RCC 7860 (cell line): ENCODE results near the gene AMPD3.

Source experiments
- DNase-seq: peaks from one replicate; pipeline ENCODE4 v3.0.0-alpha.2; 2015; ENCODE audit warnings: low spot score
- FAIRE-seq: peaks from 2 replicates; lab custom pipeline; 2012; peaks lifted over from hg19 to GRCh38; lab: Jason Lieb, UNC

The AMPD3 gene

GRCh38 chr11:10528121-10528520 is 73.1 kb downstream of the AMPD3 start:
- no peak for FAIRE-seq
- no peak for DNase-seq

DNA sequence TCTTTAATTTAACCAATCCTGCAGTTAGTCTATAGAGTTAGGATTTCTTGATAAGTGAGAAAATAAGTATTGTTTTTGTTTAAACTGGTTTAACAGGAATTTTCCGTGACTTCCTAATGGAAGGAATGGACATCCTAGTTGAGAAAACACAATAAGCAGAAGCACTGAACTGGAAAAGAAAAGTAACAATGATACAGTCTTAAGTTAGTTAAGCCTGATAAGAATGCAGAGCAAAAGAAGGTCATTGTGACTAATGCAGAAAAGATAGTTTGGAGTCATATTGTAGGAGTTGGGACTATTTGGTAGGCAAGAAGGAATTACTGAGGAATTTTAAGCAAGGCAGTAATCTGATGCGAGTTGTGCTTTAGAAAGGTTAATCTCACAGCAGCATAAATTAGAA is 74.2 kb downstream of the AMPD3 start:
- DNase-seq (peak; percentile 13), FAIRE-seq (no peak)

GRCh38 chr11:10532526-10532925 is 77.5 kb downstream of the AMPD3 start:
- FAIRE-seq (no peak), DNase-seq (no peak)

- no peak for FAIRE-seq
- no peak for DNase-seq
Observed at GRCh38 chr11:10533323-10533722, 78.3 kb downstream of the AMPD3 start.

- DNase-seq = no peak
- no peak for FAIRE-seq
Observed at GRCh38 chr11:10534316-10534715, 79.3 kb downstream of the AMPD3 start.

DNA sequence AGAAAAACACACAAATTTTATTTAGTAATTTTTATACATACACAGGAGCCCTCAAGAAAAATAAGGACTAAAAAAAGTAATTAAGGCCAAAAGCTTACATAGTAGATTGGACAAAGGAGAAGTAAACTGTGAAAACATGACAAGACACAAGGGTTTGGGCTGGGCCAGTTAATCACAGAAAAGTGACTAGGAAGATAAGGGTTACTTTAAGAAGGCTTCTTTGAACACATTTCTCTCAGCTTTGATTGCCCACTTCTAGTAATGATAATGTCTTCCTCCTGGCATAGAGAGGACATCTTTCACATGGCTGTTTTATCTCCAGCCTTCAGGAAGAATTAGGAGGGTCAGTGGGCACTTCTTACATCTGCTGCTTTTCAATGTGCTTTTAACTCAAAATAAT is 82.5 kb downstream of the AMPD3 start:
- DNase-seq = no peak
- no peak for FAIRE-seq

DNA sequence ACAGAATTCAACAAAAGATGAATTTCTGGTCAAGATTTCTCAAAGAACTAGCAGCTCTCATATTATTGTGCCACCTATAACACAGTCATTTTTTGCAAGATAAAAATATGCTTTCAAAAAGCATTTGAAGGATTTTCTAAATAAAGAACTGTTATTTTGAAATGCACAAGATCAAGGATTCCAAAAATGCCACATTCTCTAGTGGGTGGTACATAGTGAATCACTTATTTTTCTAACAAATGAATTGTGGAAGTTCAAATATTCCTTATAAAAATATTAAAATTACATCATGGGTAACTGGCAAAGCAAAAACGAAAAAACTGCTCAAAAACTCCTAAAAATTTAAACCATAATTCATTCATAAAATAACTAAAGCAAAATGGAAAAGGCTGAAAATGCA is 83.9 kb downstream of the AMPD3 start:
- FAIRE-seq (no peak), DNase-seq (no peak)

GRCh38 chr11:10539339-10539738 is 84.3 kb downstream of the AMPD3 start:
- no peak for DNase-seq
- no peak for FAIRE-seq

GRCh38 chr11:10540546-10540914 is 85.5 kb downstream of the AMPD3 start:
- FAIRE-seq (no peak), DNase-seq (no peak)

- FAIRE-seq = no peak
Observed at GRCh38 chr11:10540915-10541560, 86.0 kb downstream of the AMPD3 start, which contains the start of gene RNF141. TSS of gene RNF141 (minus strand) at chr11:10541187. CDS start at chr11:10534158, 7,029 bp downstream.

GRCh38 chr11:10541561-10541930 is 86.5 kb downstream of the AMPD3 start:
- FAIRE-seq (no peak), DNase-seq (no peak)

More at GRCh38 chr11:10540915-10541560, 86.0 kb downstream of the AMPD3 start, which contains the start of gene RNF141:
- peak; percentile 77 for DNase-seq

DNA sequence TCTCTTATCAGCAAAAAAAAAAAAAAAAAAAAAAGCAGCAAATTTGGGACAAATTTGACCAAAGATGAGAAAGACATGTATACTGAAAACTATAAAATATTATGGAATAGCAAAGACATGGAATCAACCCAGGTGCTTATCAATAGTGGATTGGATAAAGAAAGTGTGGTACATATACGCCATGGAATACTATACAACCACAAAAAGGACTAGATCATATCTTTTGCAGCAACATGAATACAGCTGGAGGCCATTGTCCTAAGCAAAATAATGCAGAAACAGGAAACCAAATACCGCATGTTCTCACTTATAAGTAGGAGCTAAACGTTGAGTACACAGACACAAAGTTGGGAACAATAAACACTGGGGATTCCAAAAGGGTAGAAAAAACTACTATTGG is 87.7 kb downstream of the AMPD3 start:
- DNase-seq (no peak), FAIRE-seq (no peak)

GRCh38 chr11:10543782-10544181 is 88.7 kb downstream of the AMPD3 start:
- DNase-seq = no peak
- FAIRE-seq = no peak

- DNase-seq = no peak
- FAIRE-seq = no peak
Observed at GRCh38 chr11:10544491-10545465, 89.7 kb downstream of the AMPD3 start.

GRCh38 chr11:10550503-10551289 is 95.6 kb downstream of the AMPD3 start:
- no peak for DNase-seq
- no peak for FAIRE-seq

- FAIRE-seq = no peak
- DNase-seq = no peak
Observed at GRCh38 chr11:10551290-10551592, 96.2 kb downstream of the AMPD3 start.

DNA sequence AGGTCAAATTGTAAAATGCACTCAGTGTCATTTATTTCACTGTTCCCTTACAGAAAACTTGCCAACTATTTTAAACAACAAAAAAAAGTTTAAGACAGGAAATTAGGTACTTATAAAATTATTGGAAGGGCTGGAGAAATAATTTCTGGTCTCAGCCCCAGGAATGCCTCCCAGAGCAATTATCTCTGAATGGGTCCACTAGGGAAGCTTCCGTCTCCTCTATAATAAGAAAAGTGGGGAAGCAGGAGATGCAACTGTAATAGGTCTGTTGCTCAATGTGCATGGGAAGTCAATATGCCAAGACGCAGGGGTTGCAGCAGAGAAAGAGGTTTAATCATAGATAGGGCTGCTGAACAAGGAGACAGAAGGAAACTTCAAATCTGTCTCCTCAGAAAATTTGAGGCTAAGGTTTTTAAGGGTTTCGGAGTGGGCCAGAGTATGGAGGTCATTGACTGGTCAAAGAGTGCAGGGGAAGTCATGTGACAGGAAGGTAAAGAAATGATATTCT is 96.8 kb downstream of the AMPD3 start:
- no peak for FAIRE-seq

DNA sequence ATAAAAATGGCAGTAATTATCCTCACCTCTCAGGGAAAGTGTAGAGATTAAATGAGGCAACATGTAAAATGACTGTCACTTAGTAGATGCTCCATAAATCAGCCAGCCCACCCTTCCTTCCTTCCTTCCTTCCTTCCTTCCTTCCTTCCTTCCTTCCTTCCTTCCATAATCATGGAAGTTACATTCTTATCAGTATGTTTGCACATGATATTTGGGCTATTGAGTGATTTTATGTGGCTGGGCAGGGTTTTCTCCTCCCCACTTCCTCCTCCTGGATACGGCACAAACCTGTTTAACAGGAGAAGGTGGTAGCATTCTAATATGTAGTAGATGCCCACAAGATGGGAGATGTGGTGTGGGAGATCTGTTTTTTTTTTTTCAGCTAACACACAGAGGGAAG is 101.5 kb downstream of the AMPD3 start:
- DNase-seq (no peak), FAIRE-seq (no peak)

More for the DNA sequence above, 96.8 kb downstream of the AMPD3 start:
- no peak for DNase-seq
